ENCODE data around the gene CAMK4. TPM values are rescaled to one million over a fixed set of nuclear protein-coding genes. Genes with fewer than 3 reads are reported as not detected.

The CAMK4 gene
- total and polyA plus RNA-seq, 9 of the 15 experiments (the other 6 are each of a cell fraction or from before 2014, with no cell fraction given) = 0.35 TPM; not detected in 8

DNA sequence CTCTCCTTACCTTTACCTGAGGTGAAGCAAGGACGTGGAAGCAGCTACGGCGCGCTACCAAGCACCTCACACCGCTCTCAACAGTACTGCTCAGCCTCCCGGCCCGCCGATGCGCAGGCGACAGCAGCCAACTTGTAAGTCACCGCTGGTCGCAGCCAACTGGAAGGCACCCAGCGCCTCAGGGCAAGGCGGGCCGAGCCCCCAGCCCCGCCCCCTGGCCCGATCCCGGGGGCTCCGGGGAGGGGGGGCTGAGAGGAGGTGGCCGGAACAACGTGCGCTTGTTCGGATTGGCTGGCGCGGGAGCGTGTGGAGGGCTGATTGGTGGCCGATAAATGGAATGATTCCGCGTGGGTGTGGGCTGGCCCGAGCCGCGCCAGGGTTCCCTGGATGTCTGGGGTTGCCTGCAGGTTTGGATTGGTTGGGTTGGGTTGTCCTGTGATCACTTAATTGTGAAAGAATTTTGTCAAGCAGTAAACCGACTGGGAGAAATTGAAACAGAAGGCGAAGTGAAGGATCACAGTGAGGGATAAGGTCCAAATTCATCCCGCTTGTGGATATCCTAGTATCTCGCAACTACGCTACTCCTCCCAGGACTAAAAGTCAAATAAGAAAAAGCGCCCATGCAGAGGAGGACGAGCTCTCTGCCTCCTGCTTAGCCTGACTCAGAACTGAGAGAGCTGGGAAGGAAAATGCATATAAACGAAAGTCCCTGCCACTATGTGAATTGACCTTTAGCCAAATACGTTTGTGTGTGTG, 288.4 kb downstream of the CAMK4 start, which contains the start of gene STARD4 (continued):
- peak; percentile 39 for TF ChIP-seq HNRNPLL (IDR thresholded peaks at IDR 0.05; ENCODE audit: low read depth, low read length, poor library complexity, severe bottlenecking)
- TF ChIP-seq, protein P1, sequence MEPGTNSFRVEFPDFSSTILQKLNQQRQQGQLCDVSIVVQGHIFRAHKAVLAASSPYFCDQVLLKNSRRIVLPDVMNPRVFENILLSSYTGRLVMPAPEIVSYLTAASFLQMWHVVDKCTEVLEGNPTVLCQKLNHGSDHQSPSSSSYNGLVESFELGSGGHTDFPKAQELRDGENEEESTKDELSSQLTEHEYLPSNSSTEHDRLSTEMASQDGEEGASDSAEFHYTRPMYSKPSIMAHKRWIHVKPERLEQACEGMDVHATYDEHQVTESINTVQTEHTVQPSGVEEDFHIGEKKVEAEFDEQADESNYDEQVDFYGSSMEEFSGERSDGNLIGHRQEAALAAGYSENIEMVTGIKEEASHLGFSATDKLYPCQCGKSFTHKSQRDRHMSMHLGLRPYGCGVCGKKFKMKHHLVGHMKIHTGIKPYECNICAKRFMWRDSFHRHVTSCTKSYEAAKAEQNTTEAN (CRISPR knock-in tag; IDR thresholded peaks at IDR 0.05) = no peak
- peak; percentile 38 for TF ChIP-seq MEIS2 (IDR thresholded peaks at IDR 0.05; ENCODE audit: partially characterized antibody)
- TF ChIP-seq MAFK (IDR thresholded peaks at IDR 0.05; ENCODE audit: low read length) = no peak
- peak; percentile 37; the same call in 1 of the 2 replicates for TF ChIP-seq DIDO1 (tag; IDR thresholded peaks at IDR 0.05; ENCODE audit: low read depth)
- no peak for TF ChIP-seq POLR3G (IDR thresholded peaks at IDR 0.05; ENCODE audit: extremely low read depth, insufficient read length, insufficient replicate concordance)
- TF ChIP-seq, protein P2, sequence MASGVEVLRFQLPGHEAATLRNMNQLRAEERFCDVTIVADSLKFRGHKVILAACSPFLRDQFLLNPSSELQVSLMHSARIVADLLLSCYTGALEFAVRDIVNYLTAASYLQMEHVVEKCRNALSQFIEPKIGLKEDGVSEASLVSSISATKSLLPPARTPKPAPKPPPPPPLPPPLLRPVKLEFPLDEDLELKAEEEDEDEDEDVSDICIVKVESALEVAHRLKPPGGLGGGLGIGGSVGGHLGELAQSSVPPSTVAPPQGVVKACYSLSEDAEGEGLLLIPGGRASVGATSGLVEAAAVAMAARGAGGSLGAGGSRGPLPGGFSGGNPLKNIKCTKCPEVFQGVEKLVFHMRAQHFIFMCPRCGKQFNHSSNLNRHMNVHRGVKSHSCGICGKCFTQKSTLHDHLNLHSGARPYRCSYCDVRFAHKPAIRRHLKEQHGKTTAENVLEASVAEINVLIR (CRISPR knock-in tag; IDR thresholded peaks at IDR 0.05) = no peak
- TF ChIP-seq CXXC5 (CRISPR knock-in tag; IDR thresholded peaks at IDR 0.05) = peak; percentile 63
- peak in 1 of 2 experiments; percentile 70; a peak in 2 of 4 replicates for TF ChIP-seq ARNT (IDR thresholded peaks at IDR 0.05)
- TF ChIP-seq, protein P3, sequence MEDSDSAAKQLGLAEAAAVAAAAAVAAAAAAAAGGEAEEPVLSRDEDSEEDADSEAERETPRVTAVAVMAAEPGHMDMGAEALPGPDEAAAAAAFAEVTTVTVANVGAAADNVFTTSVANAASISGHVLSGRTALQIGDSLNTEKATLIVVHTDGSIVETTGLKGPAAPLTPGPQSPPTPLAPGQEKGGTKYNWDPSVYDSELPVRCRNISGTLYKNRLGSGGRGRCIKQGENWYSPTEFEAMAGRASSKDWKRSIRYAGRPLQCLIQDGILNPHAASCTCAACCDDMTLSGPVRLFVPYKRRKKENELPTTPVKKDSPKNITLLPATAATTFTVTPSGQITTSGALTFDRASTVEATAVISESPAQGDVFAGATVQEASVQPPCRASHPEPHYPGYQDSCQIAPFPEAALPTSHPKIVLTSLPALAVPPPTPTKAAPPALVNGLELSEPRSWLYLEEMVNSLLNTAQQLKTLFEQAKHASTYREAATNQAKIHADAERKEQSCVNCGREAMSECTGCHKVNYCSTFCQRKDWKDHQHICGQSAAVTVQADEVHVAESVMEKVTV (CRISPR knock-in tag; IDR thresholded peaks at IDR 0.05) = no peak
- TF ChIP-seq, protein P4, sequence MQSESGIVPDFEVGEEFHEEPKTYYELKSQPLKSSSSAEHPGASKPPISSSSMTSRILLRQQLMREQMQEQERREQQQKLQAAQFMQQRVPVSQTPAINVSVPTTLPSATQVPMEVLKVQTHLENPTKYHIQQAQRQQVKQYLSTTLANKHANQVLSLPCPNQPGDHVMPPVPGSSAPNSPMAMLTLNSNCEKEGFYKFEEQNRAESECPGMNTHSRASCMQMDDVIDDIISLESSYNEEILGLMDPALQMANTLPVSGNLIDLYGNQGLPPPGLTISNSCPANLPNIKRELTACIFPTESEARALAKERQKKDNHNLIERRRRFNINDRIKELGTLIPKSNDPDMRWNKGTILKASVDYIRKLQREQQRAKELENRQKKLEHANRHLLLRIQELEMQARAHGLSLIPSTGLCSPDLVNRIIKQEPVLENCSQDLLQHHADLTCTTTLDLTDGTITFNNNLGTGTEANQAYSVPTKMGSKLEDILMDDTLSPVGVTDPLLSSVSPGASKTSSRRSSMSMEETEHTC (IDR thresholded peaks at IDR 0.05) = 0 out of 2 replicates have a peak, but pooled peaks have one; percentile 15
- TF ChIP-seq ZNF311 (CRISPR knock-in tag; IDR thresholded peaks at IDR 0.05) = no peak
- TF ChIP-seq GABPB1 (CRISPR knock-in tag; IDR thresholded peaks at IDR 0.05) = peak; percentile 64; the same call in 1 of the 2 replicates
- TF ChIP-seq SP1 (CRISPR knock-in tag; IDR thresholded peaks at IDR 0.05) = peak; percentile 81
- no peak; a peak in 1 of 4 replicates for TF ChIP-seq CSDE1 (IDR thresholded peaks at IDR 0.05)
- TF ChIP-seq, protein P5, sequence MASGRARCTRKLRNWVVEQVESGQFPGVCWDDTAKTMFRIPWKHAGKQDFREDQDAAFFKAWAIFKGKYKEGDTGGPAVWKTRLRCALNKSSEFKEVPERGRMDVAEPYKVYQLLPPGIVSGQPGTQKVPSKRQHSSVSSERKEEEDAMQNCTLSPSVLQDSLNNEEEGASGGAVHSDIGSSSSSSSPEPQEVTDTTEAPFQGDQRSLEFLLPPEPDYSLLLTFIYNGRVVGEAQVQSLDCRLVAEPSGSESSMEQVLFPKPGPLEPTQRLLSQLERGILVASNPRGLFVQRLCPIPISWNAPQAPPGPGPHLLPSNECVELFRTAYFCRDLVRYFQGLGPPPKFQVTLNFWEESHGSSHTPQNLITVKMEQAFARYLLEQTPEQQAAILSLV (tag; IDR thresholded peaks at IDR 0.05) = no peak
- peak; percentile 42 to 73; a peak in 2 of 4 replicates for TF ChIP-seq SIN3A (IDR thresholded peaks at IDR 0.05; ENCODE audit: borderline replicate concordance in 2 of 2, control insufficient read depth in 1 of 2, low read depth in 2 of 2, low read length in 2 of 2)
- TF ChIP-seq NFATC3 (IDR thresholded peaks at IDR 0.05) = 0 out of 2 replicates have a peak, but pooled peaks have one; percentile 24
